HEK293 (cell line): ENCODE data around the gene GMPR2.

ENCODE experiments used
- EGR2 ChIP-seq: fragments of 450-650 bp; formaldehyde crosslinking; IDR thresholded peaks from 2 replicates; pipeline ENCODE4 v1.5.1; 2016; ENCODE audit warnings: low read depth, missing biosample characterization, missing genetic modification characterization
- GFI1B ChIP-seq: fragments of 450-650 bp; formaldehyde crosslinking; IDR thresholded peaks from 2 replicates; pipeline ENCODE4 v1.5.1; 2016; ENCODE audit warnings: missing biosample characterization, missing genetic modification characterization
- GLI2 ChIP-seq: fragments of 450-650 bp; formaldehyde crosslinking; IDR thresholded peaks from 2 replicates; pipeline ENCODE4; 2017; ENCODE audit warnings: missing biosample characterization, missing genetic modification characterization, low read depth, borderline replicate concordance
- MYNN ChIP-seq: fragments of 450-650 bp; formaldehyde crosslinking; IDR thresholded peaks from 2 replicates; pipeline ENCODE4 v1.5.1; 2016; ENCODE audit warnings: missing biosample characterization, missing genetic modification characterization, borderline replicate concordance
- OSR2 ChIP-seq: fragments of 450-650 bp; formaldehyde crosslinking; IDR thresholded peaks from 2 replicates; pipeline ENCODE4 v1.5.1; 2016; ENCODE audit warnings: missing biosample characterization, missing genetic modification characterization
- ZBTB7A ChIP-seq: fragments of 450-650 bp; formaldehyde crosslinking; IDR thresholded peaks from 2 replicates; pipeline ENCODE4 v1.5.1; 2016; ENCODE audit warnings: low read depth, missing biosample characterization, missing genetic modification characterization
- ZNF138 ChIP-seq: fragments of 450-650 bp; formaldehyde crosslinking; IDR thresholded peaks from 2 replicates; pipeline ENCODE4 v1.5.1; 2016; ENCODE audit warnings: missing biosample characterization, missing genetic modification characterization, borderline replicate concordance
- ZNF16 ChIP-seq: fragments of 450-650 bp; formaldehyde crosslinking; IDR thresholded peaks from 2 replicates; pipeline ENCODE4 v1.5.1; 2016; ENCODE audit warnings: low read depth, missing biosample characterization, missing genetic modification characterization
- ZNF19 ChIP-seq: fragments of 450-650 bp; formaldehyde crosslinking; IDR thresholded peaks from 2 replicates; pipeline ENCODE4; 2016; ENCODE audit warnings: missing biosample characterization, missing genetic modification characterization, low read depth
- ZNF274 ChIP-seq, 2 experiments: fragments of 200-500 bp in 1 of 2; fragments of 450-650 bp in 1 of 2; sonication (Bioruptor generic) in 1 of 2; formaldehyde crosslinking in 1 of 2; IDR thresholded peaks; 2 replicates each; pipeline versions ENCODE4 v1.5.1 to v1.6.1; 2014 to 2016; ENCODE audit warnings: borderline replicate concordance in 1 of 2, inconsistent platforms in 1 of 2, low read length in 1 of 2, missing biosample characterization in 1 of 2, missing genetic modification characterization in 1 of 2
- ZNF324 ChIP-seq: fragments of 450-650 bp; formaldehyde crosslinking; IDR thresholded peaks from 2 replicates; pipeline ENCODE4 v1.5.1; 2016; ENCODE audit warnings: missing biosample characterization, missing genetic modification characterization
- ZNF335 ChIP-seq: fragments of 450-650 bp; formaldehyde crosslinking; conservative IDR thresholded peaks from 2 replicates; pipeline ENCODE4 v1.5.1; 2016; ENCODE audit warnings: missing biosample characterization, missing genetic modification characterization
- ZNF391 ChIP-seq: fragments of 450-650 bp; formaldehyde crosslinking; IDR thresholded peaks from 2 replicates; pipeline ENCODE4 v1.5.1; 2016; ENCODE audit warnings: low read depth, missing biosample characterization, missing genetic modification characterization, borderline replicate concordance
- ZNF514 ChIP-seq: fragments of 450-650 bp; formaldehyde crosslinking; IDR thresholded peaks from 2 replicates; pipeline ENCODE4 v1.5.1; 2016; ENCODE audit warnings: missing biosample characterization, missing genetic modification characterization
- ZNF521 ChIP-seq: fragments of 450-650 bp; formaldehyde crosslinking; IDR thresholded peaks from 2 replicates; pipeline ENCODE4 v1.5.1; 2017; ENCODE audit warnings: missing biosample characterization, mild to moderate bottlenecking, missing genetic modification characterization
- ZNF555 ChIP-seq: fragments of 450-650 bp; formaldehyde crosslinking; conservative IDR thresholded peaks from 2 replicates; pipeline ENCODE4 v1.5.1; 2017; ENCODE audit warnings: missing biosample characterization, mild to moderate bottlenecking, missing genetic modification characterization, inconsistent platforms
- ZNF571 ChIP-seq: fragments of 450-650 bp; formaldehyde crosslinking; IDR thresholded peaks from 2 replicates; pipeline ENCODE4 v1.5.0; 2017; ENCODE audit warnings: missing biosample characterization, missing genetic modification characterization
- ZNF585B ChIP-seq: fragments of 450-650 bp; formaldehyde crosslinking; IDR thresholded peaks from 2 replicates; pipeline ENCODE4 v1.5.1; 2016; ENCODE audit warnings: missing biosample characterization, missing genetic modification characterization
- TF ChIP-seq, protein P1 (sequence below): fragments of 450-650 bp; formaldehyde crosslinking; IDR thresholded peaks from 2 replicates; pipeline ENCODE4 v1.5.1; 2017; ENCODE audit warnings: missing biosample characterization, missing genetic modification characterization
- TF ChIP-seq, protein P2 (sequence below): fragments of 450-650 bp; formaldehyde crosslinking; IDR thresholded peaks from 2 replicates; pipeline ENCODE4 v1.5.1; 2017; ENCODE audit warnings: missing biosample characterization, missing genetic modification characterization
- TF ChIP-seq, protein P3 (sequence below): fragments of 450-650 bp; formaldehyde crosslinking; conservative IDR thresholded peaks from 2 replicates; pipeline ENCODE4 v1.5.1; 2016; ENCODE audit warnings: low read depth, missing biosample characterization, missing genetic modification characterization
- TF ChIP-seq, protein P4 (sequence below): fragments of 450-650 bp; formaldehyde crosslinking; IDR thresholded peaks from 2 replicates; pipeline ENCODE4 v1.5.1; 2016; ENCODE audit warnings: missing biosample characterization, missing genetic modification characterization
- TF ChIP-seq, protein P5 (sequence below): fragments of 450-650 bp; formaldehyde crosslinking; IDR thresholded peaks from 2 replicates; pipeline ENCODE4 v1.5.1; 2016; ENCODE audit warnings: missing biosample characterization, missing genetic modification characterization
- TF ChIP-seq, protein P6 (sequence below): fragments of 450-650 bp; formaldehyde crosslinking; IDR thresholded peaks from 2 replicates; pipeline ENCODE4 v1.5.1; 2016; ENCODE audit warnings: missing biosample characterization, missing genetic modification characterization

Gene GMPR2

DNA sequence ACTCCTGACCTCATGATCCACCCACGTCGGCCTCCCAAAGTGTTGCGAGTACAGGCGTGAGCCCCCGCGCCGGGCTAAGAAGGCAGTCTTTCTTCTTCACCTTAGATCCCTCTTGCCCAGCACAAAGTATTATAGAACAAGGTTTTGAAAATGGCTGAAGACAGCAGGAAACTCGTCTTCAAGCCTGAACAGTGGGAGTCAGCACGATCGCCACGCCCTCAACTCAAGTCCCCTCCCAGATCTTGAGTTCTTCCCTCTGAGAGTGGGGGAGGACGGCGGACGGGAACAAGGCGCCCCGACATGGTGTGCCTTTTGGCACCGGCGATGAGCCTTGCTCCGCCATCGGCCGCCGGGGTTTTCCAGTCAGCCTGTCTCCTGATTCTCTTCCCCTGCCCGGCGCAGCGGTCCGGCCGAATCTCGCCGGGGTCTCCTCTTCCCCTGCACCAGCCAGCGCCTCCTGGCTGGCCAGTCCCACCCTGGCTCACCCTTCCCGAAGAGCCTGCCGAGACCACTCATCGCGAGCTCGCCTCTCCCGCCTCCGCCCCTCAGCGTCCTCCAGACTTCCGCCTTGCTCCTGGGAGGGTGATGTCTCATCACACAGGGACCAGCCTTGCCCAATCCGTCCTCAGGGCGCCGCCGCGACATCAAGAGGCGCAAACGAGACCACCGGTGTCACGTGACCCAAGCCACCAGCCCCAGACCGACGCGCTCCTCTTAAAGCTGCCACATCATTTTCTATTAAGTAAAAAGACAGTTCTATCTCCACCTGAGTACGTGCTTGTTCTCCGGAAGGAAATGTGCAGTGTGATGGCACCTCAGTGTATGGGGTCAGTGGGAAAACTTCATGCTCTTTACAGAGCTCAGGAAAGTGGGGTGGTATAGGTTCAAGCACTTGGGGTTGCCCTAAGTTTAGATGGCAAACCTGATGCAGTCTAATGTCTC, 19.5 kb upstream of the GMPR2 start, which contains the start of gene CHMP4A (continued):
- TF ChIP-seq, protein P1, sequence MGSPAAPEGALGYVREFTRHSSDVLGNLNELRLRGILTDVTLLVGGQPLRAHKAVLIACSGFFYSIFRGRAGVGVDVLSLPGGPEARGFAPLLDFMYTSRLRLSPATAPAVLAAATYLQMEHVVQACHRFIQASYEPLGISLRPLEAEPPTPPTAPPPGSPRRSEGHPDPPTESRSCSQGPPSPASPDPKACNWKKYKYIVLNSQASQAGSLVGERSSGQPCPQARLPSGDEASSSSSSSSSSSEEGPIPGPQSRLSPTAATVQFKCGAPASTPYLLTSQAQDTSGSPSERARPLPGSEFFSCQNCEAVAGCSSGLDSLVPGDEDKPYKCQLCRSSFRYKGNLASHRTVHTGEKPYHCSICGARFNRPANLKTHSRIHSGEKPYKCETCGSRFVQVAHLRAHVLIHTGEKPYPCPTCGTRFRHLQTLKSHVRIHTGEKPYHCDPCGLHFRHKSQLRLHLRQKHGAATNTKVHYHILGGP = no peak
- peak; percentile 32; the same call in 1 of the 2 replicates for TF ChIP-seq ZBTB7A (tag by site-specific recombination)
- no peak for TF ChIP-seq ZNF19 (tag by site-specific recombination)
- no peak for TF ChIP-seq MYNN (tag by site-specific recombination)
- no peak for TF ChIP-seq ZNF585B (tag by site-specific recombination)
- no peak for TF ChIP-seq OSR2 (tag by site-specific recombination)
- no peak for TF ChIP-seq ZNF521
- TF ChIP-seq ZNF324 = peak; percentile 78
- TF ChIP-seq, protein P2, sequence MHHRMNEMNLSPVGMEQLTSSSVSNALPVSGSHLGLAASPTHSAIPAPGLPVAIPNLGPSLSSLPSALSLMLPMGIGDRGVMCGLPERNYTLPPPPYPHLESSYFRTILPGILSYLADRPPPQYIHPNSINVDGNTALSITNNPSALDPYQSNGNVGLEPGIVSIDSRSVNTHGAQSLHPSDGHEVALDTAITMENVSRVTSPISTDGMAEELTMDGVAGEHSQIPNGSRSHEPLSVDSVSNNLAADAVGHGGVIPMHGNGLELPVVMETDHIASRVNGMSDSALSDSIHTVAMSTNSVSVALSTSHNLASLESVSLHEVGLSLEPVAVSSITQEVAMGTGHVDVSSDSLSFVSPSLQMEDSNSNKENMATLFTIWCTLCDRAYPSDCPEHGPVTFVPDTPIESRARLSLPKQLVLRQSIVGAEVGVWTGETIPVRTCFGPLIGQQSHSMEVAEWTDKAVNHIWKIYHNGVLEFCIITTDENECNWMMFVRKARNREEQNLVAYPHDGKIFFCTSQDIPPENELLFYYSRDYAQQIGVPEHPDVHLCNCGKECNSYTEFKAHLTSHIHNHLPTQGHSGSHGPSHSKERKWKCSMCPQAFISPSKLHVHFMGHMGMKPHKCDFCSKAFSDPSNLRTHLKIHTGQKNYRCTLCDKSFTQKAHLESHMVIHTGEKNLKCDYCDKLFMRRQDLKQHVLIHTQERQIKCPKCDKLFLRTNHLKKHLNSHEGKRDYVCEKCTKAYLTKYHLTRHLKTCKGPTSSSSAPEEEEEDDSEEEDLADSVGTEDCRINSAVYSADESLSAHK = no peak
- TF ChIP-seq, protein P3, sequence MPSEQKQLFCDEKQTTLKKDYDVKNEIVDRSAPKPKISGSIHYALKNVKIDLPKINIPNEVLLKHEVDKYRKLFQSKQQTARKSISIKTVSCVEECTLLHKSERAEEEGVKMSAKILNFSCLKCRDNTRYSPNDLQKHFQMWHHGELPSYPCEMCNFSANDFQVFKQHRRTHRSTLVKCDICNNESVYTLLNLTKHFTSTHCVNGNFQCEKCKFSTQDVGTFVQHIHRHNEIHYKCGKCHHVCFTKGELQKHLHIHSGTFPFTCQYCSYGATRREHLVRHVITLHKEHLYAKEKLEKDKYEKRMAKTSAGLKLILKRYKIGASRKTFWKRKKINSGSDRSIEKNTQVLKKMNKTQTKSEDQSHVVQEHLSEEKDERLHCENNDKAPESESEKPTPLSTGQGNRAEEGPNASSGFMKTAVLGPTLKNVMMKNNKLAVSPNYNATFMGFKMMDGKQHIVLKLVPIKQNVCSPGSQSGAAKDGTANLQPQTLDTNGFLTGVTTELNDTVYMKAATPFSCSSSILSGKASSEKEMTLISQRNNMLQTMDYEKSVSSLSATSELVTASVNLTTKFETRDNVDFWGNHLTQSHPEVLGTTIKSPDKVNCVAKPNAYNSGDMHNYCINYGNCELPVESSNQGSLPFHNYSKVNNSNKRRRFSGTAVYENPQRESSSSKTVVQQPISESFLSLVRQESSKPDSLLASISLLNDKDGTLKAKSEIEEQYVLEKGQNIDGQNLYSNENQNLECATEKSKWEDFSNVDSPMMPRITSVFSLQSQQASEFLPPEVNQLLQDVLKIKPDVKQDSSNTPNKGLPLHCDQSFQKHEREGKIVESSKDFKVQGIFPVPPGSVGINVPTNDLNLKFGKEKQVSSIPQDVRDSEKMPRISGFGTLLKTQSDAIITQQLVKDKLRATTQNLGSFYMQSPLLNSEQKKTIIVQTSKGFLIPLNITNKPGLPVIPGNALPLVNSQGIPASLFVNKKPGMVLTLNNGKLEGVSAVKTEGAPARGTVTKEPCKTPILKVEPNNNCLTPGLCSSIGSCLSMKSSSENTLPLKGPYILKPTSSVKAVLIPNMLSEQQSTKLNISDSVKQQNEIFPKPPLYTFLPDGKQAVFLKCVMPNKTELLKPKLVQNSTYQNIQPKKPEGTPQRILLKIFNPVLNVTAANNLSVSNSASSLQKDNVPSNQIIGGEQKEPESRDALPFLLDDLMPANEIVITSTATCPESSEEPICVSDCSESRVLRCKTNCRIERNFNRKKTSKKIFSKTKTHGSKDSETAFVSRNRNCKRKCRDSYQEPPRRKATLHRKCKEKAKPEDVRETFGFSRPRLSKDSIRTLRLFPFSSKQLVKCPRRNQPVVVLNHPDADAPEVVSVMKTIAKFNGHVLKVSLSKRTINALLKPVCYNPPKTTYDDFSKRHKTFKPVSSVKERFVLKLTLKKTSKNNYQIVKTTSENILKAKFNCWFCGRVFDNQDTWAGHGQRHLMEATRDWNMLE = peak; percentile 39
- TF ChIP-seq, protein P4, sequence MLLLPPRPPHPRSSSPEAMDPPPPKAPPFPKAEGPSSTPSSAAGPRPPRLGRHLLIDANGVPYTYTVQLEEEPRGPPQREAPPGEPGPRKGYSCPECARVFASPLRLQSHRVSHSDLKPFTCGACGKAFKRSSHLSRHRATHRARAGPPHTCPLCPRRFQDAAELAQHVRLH = no peak
- no peak for TF ChIP-seq ZNF514 (tag by site-specific recombination)
- no peak for TF ChIP-seq GLI2 (tag by site-specific recombination)
- TF ChIP-seq, protein P5, sequence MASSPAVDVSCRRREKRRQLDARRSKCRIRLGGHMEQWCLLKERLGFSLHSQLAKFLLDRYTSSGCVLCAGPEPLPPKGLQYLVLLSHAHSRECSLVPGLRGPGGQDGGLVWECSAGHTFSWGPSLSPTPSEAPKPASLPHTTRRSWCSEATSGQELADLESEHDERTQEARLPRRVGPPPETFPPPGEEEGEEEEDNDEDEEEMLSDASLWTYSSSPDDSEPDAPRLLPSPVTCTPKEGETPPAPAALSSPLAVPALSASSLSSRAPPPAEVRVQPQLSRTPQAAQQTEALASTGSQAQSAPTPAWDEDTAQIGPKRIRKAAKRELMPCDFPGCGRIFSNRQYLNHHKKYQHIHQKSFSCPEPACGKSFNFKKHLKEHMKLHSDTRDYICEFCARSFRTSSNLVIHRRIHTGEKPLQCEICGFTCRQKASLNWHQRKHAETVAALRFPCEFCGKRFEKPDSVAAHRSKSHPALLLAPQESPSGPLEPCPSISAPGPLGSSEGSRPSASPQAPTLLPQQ (tag by site-specific recombination) = peak; percentile 85
- no peak for TF ChIP-seq ZNF555
- no peak for TF ChIP-seq ZNF138 (tag by site-specific recombination)
- no peak for TF ChIP-seq ZNF571 (tag by site-specific recombination)
- TF ChIP-seq EGR2 (tag by site-specific recombination) = peak; percentile 44
- peak; percentile 64 for TF ChIP-seq ZNF335 (tag by site-specific recombination)
- no peak for TF ChIP-seq ZNF391 (tag by site-specific recombination)
- no peak for TF ChIP-seq GFI1B (tag by site-specific recombination)
- TF ChIP-seq ZNF16 = no peak
- no peak for TF ChIP-seq ZNF274 (IDR thresholded peaks at IDR 0.05; ENCODE audit: low read length)
- no peak for TF ChIP-seq ZNF274 (tag by site-specific recombination; IDR thresholded peaks at IDR 0.05; ENCODE audit: borderline replicate concordance)
- TF ChIP-seq, protein P6, sequence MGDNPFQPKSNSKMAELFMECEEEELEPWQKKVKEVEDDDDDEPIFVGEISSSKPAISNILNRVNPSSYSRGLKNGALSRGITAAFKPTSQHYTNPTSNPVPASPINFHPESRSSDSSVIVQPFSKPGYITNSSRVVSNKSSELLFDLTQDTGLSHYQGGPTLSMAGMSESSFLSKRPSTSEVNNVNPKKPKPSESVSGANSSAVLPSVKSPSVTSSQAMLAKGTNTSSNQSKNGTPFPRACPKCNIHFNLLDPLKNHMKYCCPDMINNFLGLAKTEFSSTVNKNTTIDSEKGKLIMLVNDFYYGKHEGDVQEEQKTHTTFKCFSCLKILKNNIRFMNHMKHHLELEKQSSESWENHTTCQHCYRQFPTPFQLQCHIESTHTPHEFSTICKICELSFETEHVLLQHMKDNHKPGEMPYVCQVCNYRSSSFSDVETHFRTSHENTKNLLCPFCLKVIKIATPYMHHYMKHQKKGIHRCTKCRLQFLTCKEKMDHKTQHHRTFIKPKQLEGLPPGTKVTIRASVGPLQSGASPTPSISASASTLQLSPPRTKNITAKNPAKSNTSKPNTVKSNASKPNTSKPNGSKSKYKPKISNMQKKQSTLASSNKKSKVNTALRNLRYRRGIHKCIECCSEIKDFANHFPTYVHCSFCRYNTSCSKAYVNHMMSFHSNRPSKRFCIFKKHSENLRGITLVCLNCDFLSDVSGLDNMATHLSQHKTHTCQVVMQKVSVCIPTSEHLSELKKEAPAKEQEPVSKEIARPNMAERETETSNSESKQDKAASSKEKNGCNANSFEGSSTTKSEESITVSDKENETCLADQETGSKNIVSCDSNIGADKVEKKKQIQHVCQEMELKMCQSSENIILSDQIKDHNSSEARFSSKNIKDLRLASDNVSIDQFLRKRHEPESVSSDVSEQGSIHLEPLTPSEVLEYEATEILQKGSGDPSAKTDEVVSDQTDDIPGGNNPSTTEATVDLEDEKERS (tag by site-specific recombination) = no peak
